K562 (cell line): ENCODE data around the gene KIF20A. TPM values are rescaled to one million over a fixed set of nuclear protein-coding genes. Genes with fewer than 3 reads are reported as not detected.

Experiments used
- BRD4 ChIP-seq: fragments of 200-600 bp; sonication (generic); IDR thresholded peaks from 2 replicates; pipeline ENCODE4 v1.6.1; 2017; ENCODE audit warnings: inconsistent platforms
- CREM ChIP-seq: IDR thresholded peaks from 2 replicates; pipeline ENCODE4 v1.6.1; 2014; ENCODE audit warnings: antibody characterized with exemption, low read depth
- ELF2 ChIP-seq: fragments of 250-450 bp; sonication (Bioruptor Pico); IDR thresholded peaks from 2 replicates; pipeline ENCODE4 v1.5.0; 2021; ENCODE audit warnings: mild to moderate bottlenecking
- FOXM1 ChIP-seq, 2 experiments: fragments of 450-650 bp in 1 of 2; sonication (generic) in 1 of 2; formaldehyde crosslinking in 1 of 2; IDR thresholded peaks; 2 replicates each; pipeline versions ENCODE4 v1.6.1 to v1.9.0; 2017 to 2022; ENCODE audit warnings: low read depth in 2 of 2, mild to moderate bottlenecking in 2 of 2, missing genetic modification reagents in 1 of 2, moderate library complexity in 1 of 2
- HDAC1 ChIP-seq, 2 experiments: fragments of 450-650 bp; IDR thresholded peaks; 2 replicates each; pipeline ENCODE4 v1.6.1; 2016 to 2017; ENCODE audit warnings: inconsistent platforms in 1 of 2, mild to moderate bottlenecking in 1 of 2, moderate library complexity in 1 of 2
- IRF2 ChIP-seq: sonication (generic); formaldehyde crosslinking; IDR thresholded peaks from 2 replicates; pipeline ENCODE4 v1.8.1; 2022; ENCODE audit warnings: mild to moderate bottlenecking, missing genetic modification reagents
- MTA3 ChIP-seq: fragments of 450-650 bp; formaldehyde crosslinking; IDR thresholded peaks from 2 replicates; pipeline ENCODE4 v1.6.1; 2017; ENCODE audit warnings: mild to moderate bottlenecking, borderline replicate concordance
- NCOA2 ChIP-seq, 2 experiments: fragments of 450-650 bp; IDR thresholded peaks; 2 replicates each; pipeline ENCODE4 v1.6.1; 2018; ENCODE audit warnings: mild to moderate bottlenecking in 2 of 2, moderate library complexity in 1 of 2; ENCODE audit not compliant: partially characterized antibody in 2 of 2
- PML ChIP-seq: IDR thresholded peaks from 2 replicates; pipeline ENCODE4 v1.6.1; 2012; ENCODE audit warnings: low read length, inconsistent platforms
- RB1 ChIP-seq: fragments of 450-650 bp; IDR thresholded peaks from 2 replicates; pipeline ENCODE4 v1.6.1; 2017; ENCODE audit warnings: low read depth, mild to moderate bottlenecking
- RBBP5 ChIP-seq: fragments of 200-600 bp; sonication (generic); IDR thresholded peaks from 2 replicates; pipeline ENCODE4 v1.6.1; 2012; ENCODE audit warnings: borderline replicate concordance, mild to moderate bottlenecking, low read length, control low read depth, inconsistent platforms; ENCODE audit not compliant: insufficient read depth, poor library complexity, severe bottlenecking
- XRCC3 ChIP-seq: fragments of 450-650 bp; IDR thresholded peaks from 2 replicates; pipeline ENCODE4 v1.6.1; 2017; ENCODE audit warnings: mild to moderate bottlenecking, moderate library complexity
- XRCC4 ChIP-seq: IDR thresholded peaks from one replicate; pipeline ENCODE4 v1.6.1; 2011; ENCODE audit not compliant: insufficient read depth, insufficient read length; ENCODE audit errors: extremely low read depth
- polyA plus RNA-seq, 8 experiments: library from polyadenylated mRNA; depleted of rRNA in 4 of 8; stranded (reverse) in 5 of 8; unstranded in 3 of 8; fragments of >200 nt; fragmentation: Nextera tagmentation in 2 of 8; fragmentation: Illumina TruSeq in 1 of 8; extraction: Ambion mirVana in 2 of 8; extraction: Trizol in 1 of 8; gene quantifications; 2 replicates each; pipeline versions ENCODE4 v1.2.1 to v1.2.3, GENCODE V29; 2011 to 2014; ENCODE audit warnings: inconsistent platforms in 1 of 8, missing spikeins in 1 of 8
- total RNA-seq, 7 experiments: library from RNA; depleted of rRNA in 6 of 7; stranded (reverse); fragments of >200 nt in 6 of 7; fragmentation: Illumina TruSeq in 2 of 7; extraction: Trizol in 2 of 7; gene quantifications; 2 replicates each; pipeline versions ENCODE4 v1.2.1 to v1.2.3, GENCODE V29; 2011 to 2021; ENCODE audit warnings: low replicate concordance in 1 of 7
- TF ChIP-seq, protein P1 (sequence below): sonication (generic); formaldehyde crosslinking; IDR thresholded peaks from 2 replicates; pipeline ENCODE4 v1.9.0; 2022; ENCODE audit warnings: mild to moderate bottlenecking, missing genetic modification reagents
- TF ChIP-seq, protein P2 (sequence below), 2 experiments: IDR thresholded peaks; 2 replicates each; pipeline ENCODE4 v1.6.1; 2011; ENCODE audit warnings: borderline replicate concordance in 1 of 2, control low read depth in 1 of 2, low read depth in 1 of 2, low read length in 1 of 2, mild to moderate bottlenecking in 1 of 2, mixed read lengths in 1 of 2, moderate library complexity in 1 of 2; ENCODE audit not compliant: insufficient read depth in 1 of 2, insufficient read length in 1 of 2, poor library complexity in 1 of 2, severe bottlenecking in 1 of 2; ENCODE audit errors: extremely low read depth in 1 of 2
- TF ChIP-seq, protein P3 (sequence below): sonication (generic); formaldehyde crosslinking; IDR thresholded peaks from 2 replicates; pipeline ENCODE4 v1.8.0; 2023; ENCODE audit warnings: mild to moderate bottlenecking, missing genetic modification reagents
- TF ChIP-seq, protein P4 (sequence below): fragments of 450-650 bp; IDR thresholded peaks from 2 replicates; pipeline ENCODE4 v1.7.0; 2016; ENCODE audit warnings: borderline replicate concordance
- TF ChIP-seq, protein P5 (sequence below): IDR thresholded peaks from 2 replicates; pipeline ENCODE4 v1.6.1; 2016; ENCODE audit warnings: missing genetic modification characterization, missing compliant biosample characterization
- TF ChIP-seq, protein P6 (sequence below): fragments of 450-650 bp; IDR thresholded peaks from 2 replicates; pipeline ENCODE4 v1.6.1; 2016

KIF20A gene
- total and polyA plus RNA-seq, 9 of the 15 experiments (the other 6 are each of a cell fraction or from before 2014, with no cell fraction given): 36.8 to 61.2 (median 55.5) TPM

DNA sequence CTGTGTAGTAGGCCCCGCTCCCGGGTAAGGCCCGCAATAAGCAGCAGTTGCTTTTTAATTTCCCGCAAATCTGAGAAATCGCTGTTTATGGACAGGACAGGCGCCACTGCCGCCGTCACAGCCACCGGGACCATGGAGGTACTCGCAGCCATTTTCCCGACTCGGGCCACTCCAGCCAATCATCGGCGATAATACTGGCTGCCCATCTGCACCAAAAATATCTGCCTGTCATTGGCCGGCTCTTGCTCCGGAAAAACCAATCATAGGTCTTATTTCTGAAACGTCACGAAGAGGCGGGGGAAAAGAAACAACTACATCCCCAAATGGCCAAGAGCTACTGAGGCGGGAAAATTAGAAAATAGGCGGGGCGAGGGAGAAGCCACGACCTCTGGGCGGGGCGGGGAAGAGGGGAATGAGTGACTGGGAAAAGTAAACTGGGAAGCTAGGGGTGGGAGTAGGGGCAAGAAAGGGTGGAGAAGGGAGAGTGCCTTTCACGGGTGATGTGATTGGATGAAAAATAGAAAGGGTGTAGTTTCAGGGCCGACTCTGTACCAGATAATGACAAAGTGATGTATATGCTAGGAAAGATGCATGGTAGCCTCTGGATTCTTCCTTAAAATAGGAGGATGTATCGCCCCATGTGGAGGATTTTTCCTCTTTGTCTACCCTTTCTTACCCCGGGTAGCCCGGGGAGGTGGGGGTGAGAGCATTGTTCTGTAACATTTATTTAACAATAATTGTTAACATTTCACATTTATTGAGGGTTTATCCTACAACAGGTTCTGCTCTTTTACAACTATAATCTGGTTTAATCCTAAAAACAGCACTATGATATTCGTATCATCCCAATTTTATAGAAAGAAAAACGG, 34.5 kb downstream of the KIF20A start, which contains the start of gene CDC23 (continued):
- TF ChIP-seq, protein P1, sequence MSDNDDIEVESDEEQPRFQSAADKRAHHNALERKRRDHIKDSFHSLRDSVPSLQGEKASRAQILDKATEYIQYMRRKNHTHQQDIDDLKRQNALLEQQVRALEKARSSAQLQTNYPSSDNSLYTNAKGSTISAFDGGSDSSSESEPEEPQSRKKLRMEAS: no peak
- TF ChIP-seq RB1 (peak; percentile 72; the same call in 1 of the 2 replicates), FOXM1 (IDR thresholded peaks at IDR 0.05; ENCODE audit: low read depth) (peak; percentile 57; the same call in 1 of the 2 replicates), FOXM1 (CRISPR knock-in tag; IDR thresholded peaks at IDR 0.05; ENCODE audit: low read depth) (no peak), BRD4 (no peak), NCOA2 (IDR thresholded peaks at IDR 0.05; ENCODE audit: partially characterized antibody in 2 of 2) (no peak), RBBP5 (peak; percentile 90), CREM (peak; percentile 88), HDAC1 (IDR thresholded peaks at IDR 0.05) (peak in 1 of 2 experiments; percentile 67; a peak in 1 of 4 replicates), XRCC4 (no peak), ELF2 (CRISPR knock-in tag) (no peak), MTA3 (no peak; the same call in 1 of the 2 replicates), PML (peak; percentile 88), XRCC3 (no peak), IRF2 (CRISPR knock-in tag) (no peak)
- TF ChIP-seq, protein P2, sequence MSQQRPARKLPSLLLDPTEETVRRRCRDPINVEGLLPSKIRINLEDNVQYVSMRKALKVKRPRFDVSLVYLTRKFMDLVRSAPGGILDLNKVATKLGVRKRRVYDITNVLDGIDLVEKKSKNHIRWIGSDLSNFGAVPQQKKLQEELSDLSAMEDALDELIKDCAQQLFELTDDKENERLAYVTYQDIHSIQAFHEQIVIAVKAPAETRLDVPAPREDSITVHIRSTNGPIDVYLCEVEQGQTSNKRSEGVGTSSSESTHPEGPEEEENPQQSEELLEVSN (IDR thresholded peaks at IDR 0.05; ENCODE audit: borderline replicate concordance in 1 of 2, extremely low read depth in 1 of 2, insufficient read depth in 1 of 2, insufficient read length in 1 of 2, low read depth in 1 of 2, low read length in 1 of 2, poor library complexity in 1 of 2, severe bottlenecking in 1 of 2): peak; percentile 27 to 91
- TF ChIP-seq, protein P3, sequence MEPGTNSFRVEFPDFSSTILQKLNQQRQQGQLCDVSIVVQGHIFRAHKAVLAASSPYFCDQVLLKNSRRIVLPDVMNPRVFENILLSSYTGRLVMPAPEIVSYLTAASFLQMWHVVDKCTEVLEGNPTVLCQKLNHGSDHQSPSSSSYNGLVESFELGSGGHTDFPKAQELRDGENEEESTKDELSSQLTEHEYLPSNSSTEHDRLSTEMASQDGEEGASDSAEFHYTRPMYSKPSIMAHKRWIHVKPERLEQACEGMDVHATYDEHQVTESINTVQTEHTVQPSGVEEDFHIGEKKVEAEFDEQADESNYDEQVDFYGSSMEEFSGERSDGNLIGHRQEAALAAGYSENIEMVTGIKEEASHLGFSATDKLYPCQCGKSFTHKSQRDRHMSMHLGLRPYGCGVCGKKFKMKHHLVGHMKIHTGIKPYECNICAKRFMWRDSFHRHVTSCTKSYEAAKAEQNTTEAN (CRISPR knock-in tag): no peak
- TF ChIP-seq, protein P4, sequence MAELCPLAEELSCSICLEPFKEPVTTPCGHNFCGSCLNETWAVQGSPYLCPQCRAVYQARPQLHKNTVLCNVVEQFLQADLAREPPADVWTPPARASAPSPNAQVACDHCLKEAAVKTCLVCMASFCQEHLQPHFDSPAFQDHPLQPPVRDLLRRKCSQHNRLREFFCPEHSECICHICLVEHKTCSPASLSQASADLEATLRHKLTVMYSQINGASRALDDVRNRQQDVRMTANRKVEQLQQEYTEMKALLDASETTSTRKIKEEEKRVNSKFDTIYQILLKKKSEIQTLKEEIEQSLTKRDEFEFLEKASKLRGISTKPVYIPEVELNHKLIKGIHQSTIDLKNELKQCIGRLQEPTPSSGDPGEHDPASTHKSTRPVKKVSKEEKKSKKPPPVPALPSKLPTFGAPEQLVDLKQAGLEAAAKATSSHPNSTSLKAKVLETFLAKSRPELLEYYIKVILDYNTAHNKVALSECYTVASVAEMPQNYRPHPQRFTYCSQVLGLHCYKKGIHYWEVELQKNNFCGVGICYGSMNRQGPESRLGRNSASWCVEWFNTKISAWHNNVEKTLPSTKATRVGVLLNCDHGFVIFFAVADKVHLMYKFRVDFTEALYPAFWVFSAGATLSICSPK: no peak
- TF ChIP-seq, protein P5, sequence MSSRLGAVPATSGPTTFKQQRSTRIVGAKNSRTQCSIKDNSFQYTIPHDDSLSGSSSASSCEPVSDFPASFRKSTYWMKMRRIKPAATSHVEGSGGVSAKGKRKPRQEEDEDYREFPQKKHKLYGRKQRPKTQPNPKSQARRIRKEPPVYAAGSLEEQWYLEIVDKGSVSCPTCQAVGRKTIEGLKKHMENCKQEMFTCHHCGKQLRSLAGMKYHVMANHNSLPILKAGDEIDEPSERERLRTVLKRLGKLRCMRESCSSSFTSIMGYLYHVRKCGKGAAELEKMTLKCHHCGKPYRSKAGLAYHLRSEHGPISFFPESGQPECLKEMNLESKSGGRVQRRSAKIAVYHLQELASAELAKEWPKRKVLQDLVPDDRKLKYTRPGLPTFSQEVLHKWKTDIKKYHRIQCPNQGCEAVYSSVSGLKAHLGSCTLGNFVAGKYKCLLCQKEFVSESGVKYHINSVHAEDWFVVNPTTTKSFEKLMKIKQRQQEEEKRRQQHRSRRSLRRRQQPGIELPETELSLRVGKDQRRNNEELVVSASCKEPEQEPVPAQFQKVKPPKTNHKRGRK: no peak
- TF ChIP-seq, protein P6, sequence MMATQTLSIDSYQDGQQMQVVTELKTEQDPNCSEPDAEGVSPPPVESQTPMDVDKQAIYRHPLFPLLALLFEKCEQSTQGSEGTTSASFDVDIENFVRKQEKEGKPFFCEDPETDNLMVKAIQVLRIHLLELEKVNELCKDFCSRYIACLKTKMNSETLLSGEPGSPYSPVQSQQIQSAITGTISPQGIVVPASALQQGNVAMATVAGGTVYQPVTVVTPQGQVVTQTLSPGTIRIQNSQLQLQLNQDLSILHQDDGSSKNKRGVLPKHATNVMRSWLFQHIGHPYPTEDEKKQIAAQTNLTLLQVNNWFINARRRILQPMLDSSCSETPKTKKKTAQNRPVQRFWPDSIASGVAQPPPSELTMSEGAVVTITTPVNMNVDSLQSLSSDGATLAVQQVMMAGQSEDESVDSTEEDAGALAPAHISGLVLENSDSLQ: peak; percentile 94
